NCI-H2227 treated with DMSO at 0.1 percent for 48 hours (cell line): ENCODE results near the gene SERPINF2.
"Not testable (repeated sequence)": the region's sequence is repeated elsewhere in the genome, so short reads cannot be mapped to it uniquely, and the experiment has no call there.

ENCODE experiments used
- DNase-seq: peaks from one replicate; lab custom pipeline; 2025; lab: John Stamatoyannopoulos, UW

SERPINF2 gene

GRCh38 chr17:1716076-1716911, 26.4 kb upstream of the SERPINF2 start:
- peak; percentile 96 for DNase-seq

GRCh38 chr17:1716912-1717695, 25.6 kb upstream of the SERPINF2 start:
- DNase-seq: peak; percentile 95

- DNase-seq: no peak
These were observed 24.1 kb upstream of the SERPINF2 start for GRCh38 chr17:1718362-1719165.

- peak; percentile 7 for DNase-seq
These were observed 21.8 kb upstream of the SERPINF2 start for GRCh38 chr17:1720856-1721386.

- DNase-seq: not testable (repeated sequence)
These were observed 20.6 kb upstream of the SERPINF2 start for GRCh38 chr17:1722022-1722421.

GRCh38 chr17:1724351-1724868, 18.3 kb upstream of the SERPINF2 start, which contains the start of gene WDR81:
Gene WDR81, plus strand, starts transcription at chr17:1724704. Its CDS starts 256 bp downstream, at chr17:1724960.
- DNase-seq: peak; percentile 55

GRCh38 chr17:1724869-1725641, 17.6 kb upstream of the SERPINF2 start:
- no peak for DNase-seq

- no peak for DNase-seq
These were observed 16.8 kb upstream of the SERPINF2 start for GRCh38 chr17:1725642-1726511.

- DNase-seq: no peak
These were observed 15.9 kb upstream of the SERPINF2 start for GRCh38 chr17:1726626-1727257.

GRCh38 chr17:1727258-1727789, 15.3 kb upstream of the SERPINF2 start:
- DNase-seq: no peak

GRCh38 chr17:1727876-1728630, 14.6 kb upstream of the SERPINF2 start:
- no peak for DNase-seq

GRCh38 chr17:1729966-1730325, 12.7 kb upstream of the SERPINF2 start:
- no peak for DNase-seq

- DNase-seq: no peak
These were observed 12.1 kb upstream of the SERPINF2 start for GRCh38 chr17:1730326-1731193.

GRCh38 chr17:1731194-1731506, 11.5 kb upstream of the SERPINF2 start:
- no peak for DNase-seq

GRCh38 chr17:1732241-1732832, 10.3 kb upstream of the SERPINF2 start:
- DNase-seq: no peak

- DNase-seq: no peak
These were observed 9.8 kb upstream of the SERPINF2 start for GRCh38 chr17:1732833-1733321.

GRCh38 chr17:1733759-1734158, 8.9 kb upstream of the SERPINF2 start:
- DNase-seq: no peak
